AG10803 (cell line): ENCODE results near the gene SSBP3.
A peak's percentile ranks its signal among the peaks of the same experiment; 100 is the strongest.

Experiments
- DNase-seq: peaks from one replicate; pipeline ENCODE4 v3.0.0; 2010; ENCODE audit warnings: low read depth
- H3K4me3 ChIP-seq: 2 replicates; pipeline ENCODE4 v1.5.1; 2011; ENCODE audit warnings: mild to moderate bottlenecking, low read length, control low read depth
- TF ChIP-seq, protein P1 (sequence below): conservative IDR thresholded peaks from 2 replicates; pipeline ENCODE4 v1.5.1; 2011; ENCODE audit warnings: mild to moderate bottlenecking, low read length, control low read depth, inconsistent platforms

Gene SSBP3

GRCh38 chr1:54331091-54331772 lies 75.0 kb downstream of the SSBP3 start:
- peak; percentile 88 for DNase-seq
- H3K4me3 ChIP-seq, result no peak overlapping the region
- TF ChIP-seq, protein P1, sequence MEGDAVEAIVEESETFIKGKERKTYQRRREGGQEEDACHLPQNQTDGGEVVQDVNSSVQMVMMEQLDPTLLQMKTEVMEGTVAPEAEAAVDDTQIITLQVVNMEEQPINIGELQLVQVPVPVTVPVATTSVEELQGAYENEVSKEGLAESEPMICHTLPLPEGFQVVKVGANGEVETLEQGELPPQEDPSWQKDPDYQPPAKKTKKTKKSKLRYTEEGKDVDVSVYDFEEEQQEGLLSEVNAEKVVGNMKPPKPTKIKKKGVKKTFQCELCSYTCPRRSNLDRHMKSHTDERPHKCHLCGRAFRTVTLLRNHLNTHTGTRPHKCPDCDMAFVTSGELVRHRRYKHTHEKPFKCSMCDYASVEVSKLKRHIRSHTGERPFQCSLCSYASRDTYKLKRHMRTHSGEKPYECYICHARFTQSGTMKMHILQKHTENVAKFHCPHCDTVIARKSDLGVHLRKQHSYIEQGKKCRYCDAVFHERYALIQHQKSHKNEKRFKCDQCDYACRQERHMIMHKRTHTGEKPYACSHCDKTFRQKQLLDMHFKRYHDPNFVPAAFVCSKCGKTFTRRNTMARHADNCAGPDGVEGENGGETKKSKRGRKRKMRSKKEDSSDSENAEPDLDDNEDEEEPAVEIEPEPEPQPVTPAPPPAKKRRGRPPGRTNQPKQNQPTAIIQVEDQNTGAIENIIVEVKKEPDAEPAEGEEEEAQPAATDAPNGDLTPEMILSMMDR, result no peak

DNA sequence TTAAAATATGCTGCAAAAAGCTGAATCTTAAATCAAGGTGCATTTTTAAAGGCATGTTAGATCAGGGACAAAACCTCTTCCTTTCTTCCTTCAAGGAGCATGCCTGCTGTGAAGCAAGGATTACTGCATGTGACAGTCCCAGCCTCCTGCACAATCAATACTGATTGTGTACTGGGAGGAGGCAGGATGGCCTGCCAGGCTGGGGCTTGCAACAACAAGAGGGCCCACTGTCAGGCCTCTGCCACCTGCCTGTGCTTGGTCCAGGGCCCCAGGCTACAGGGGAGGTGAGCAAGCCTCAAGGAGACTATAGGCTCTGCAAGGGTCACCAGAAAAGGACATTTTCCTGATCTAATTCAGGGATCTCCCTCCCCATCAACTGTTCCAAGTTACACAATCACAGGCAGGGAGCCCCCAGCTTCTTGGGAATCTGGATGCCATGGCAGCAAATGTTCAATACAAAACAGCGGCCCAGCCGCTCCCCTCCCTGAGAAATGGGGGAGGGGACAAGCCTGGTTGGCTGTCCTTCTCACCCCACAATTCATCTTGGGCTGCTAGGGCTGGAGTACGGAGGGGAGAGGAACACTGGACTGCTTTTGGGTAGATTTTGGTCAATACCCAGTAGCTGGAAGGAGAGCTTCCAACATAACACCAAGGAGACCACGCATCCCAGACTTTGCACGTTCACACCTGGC lies 76.7 kb downstream of the SSBP3 start:
- no peak for DNase-seq
- TF ChIP-seq, protein P1, result no peak
- H3K4me3 ChIP-seq, result no peak overlapping the region

- no peak overlapping the region for H3K4me3 ChIP-seq
- no peak for DNase-seq
- TF ChIP-seq, protein P1, result no peak
These were observed 78.0 kb downstream of the SSBP3 start for GRCh38 chr1:54328066-54328636.

GRCh38 chr1:54327386-54328065 lies 78.7 kb downstream of the SSBP3 start:
- peak; percentile 48 for DNase-seq
- H3K4me3 ChIP-seq, result no peak overlapping the region
- TF ChIP-seq, protein P1, result no peak

DNA sequence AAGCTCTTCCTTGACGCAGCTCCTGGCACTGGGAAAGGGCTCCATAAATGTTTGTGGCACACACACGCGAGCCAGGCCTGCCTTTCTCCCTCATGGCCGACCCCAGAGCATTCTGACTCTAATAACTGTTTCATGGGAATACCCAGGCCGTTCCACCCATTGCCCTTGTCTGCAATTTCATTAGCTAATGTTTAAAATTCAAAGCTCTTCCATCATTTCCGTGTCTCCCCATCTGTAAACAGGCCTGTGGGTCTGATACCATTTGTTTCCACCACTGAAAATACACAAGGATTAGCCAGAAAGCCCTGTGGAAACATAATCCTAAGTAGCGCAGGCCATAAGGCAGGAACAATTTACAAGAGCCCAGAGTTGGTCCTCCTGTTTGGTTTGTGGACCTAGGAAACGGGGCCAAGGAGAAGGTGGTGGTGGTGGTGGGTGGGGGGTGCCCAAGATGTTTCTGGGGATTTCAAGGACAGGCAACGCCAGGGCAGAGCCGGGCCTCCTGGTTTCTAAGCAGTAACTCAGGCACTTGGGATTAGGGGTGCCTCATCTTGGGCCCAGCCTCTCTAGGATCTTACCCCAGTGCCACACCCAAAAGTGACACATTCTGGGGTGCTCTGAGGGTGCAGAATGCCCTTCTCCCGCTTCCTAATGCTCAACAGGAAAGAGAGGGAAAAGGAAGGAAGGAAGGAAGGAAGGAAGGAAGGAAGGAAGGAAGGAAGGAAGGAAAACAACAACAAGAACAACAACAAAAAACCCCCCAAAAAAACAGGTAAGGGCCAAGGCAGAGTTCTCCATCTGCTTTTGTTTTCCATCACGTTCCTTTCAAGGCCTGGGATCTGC lies 79.4 kb downstream of the SSBP3 start:
- H3K4me3 ChIP-seq, result no peak overlapping the region
- TF ChIP-seq, protein P1, result no peak
- DNase-seq, result no peak

GRCh38 chr1:54325703-54326461 lies 80.3 kb downstream of the SSBP3 start:
- no peak overlapping the region for H3K4me3 ChIP-seq
- TF ChIP-seq, protein P1, result no peak
- DNase-seq, result no peak
